A549 (cell line): ENCODE measurements around the gene CEP162. TPM values are rescaled to one million over a fixed set of nuclear protein-coding genes. Genes with fewer than 3 reads are reported as not detected.
"Not testable (repeated sequence)": the region's sequence is repeated elsewhere in the genome, so short reads cannot be mapped to it uniquely, and the experiment has no call there.

Source experiments
- ATAC-seq, 2 experiments: fragments of 200-7000 bp in 1 of 2; fragments of >200 bp in 1 of 2; cut with Nextera tagmentation in 1 of 2; cut with Tn5 transposase in 1 of 2; 3 replicates each; pipeline versions ENCODE4 v1.8.0 to v1.9.1; 2018 to 2020; ENCODE audit warnings: mild to moderate bottlenecking in 1 of 2, moderate library complexity in 1 of 2
- CTCF ChIA-PET: fragments of 300-600 bp; sonication (Branson Sonifier 250); formaldehyde crosslinking; extraction: SDS; loops from one replicate; lab custom pipeline; 2021; ENCODE audit warnings: antibody characterized with exemption, inconsistent platforms; lab: Yijun Ruan, JAX
- POLR2A ChIA-PET: fragments of 350-600 bp; formaldehyde crosslinking; extraction: SDS; loops from one replicate; lab custom pipeline; 2021; ENCODE audit warnings: antibody characterized with exemption, inconsistent platforms; lab: Yijun Ruan, JAX
- DNase-seq, 2 experiments: peaks; one replicate each; pipeline versions ENCODE4 v3.0.0 to v3.0.0-alpha.2; 2011 to 2016; ENCODE audit warnings: low read depth in 1 of 2, low spot score in 1 of 2
- FAIRE-seq: peaks from 2 replicates; lab custom pipeline; 2011; peaks lifted over from hg19 to GRCh38; lab: Jason Lieb, UNC
- H3K27ac ChIP-seq, 2 experiments: fragments of >200 bp; sonication (Bioruptor Twin); formaldehyde crosslinking; 3 replicates each; pipeline ENCODE4 v1.5.1; 2016 to 2017
- H3K4me1 ChIP-seq: fragments of >200 bp; sonication (Bioruptor Twin); formaldehyde crosslinking; 3 replicates; pipeline ENCODE4 v1.6.1; 2016
- H3K4me2 ChIP-seq: fragments of >200 bp; sonication (Bioruptor Twin); formaldehyde crosslinking; 3 replicates; pipeline ENCODE4 v1.6.1; 2016
- H3K4me3 ChIP-seq: fragments of >200 bp; sonication (Bioruptor Twin); formaldehyde crosslinking; 3 replicates; pipeline ENCODE4 v1.5.1; 2016
- H3K9me3 ChIP-seq: fragments of >200 bp; sonication (Bioruptor Twin); formaldehyde crosslinking; 3 replicates; pipeline ENCODE4 v1.6.1; 2016
- ATOH8 ChIP-seq: fragments of 250-450 bp; sonication (Bioruptor Pico); IDR thresholded peaks from 2 replicates; pipeline ENCODE4 v1.5.0; 2020; ENCODE audit warnings: low read depth, mild to moderate bottlenecking, moderate library complexity
- CBX8 ChIP-seq: fragments of 200-600 bp; sonication (generic); IDR thresholded peaks from 2 replicates; pipeline ENCODE4 v1.6.1; 2016
- E2F6 ChIP-seq: IDR thresholded peaks from 2 replicates; pipeline ENCODE4 v1.6.1; 2012; ENCODE audit warnings: low read depth, borderline replicate concordance
- FOSB ChIP-seq: fragments of 250-450 bp; sonication (Bioruptor Pico); IDR thresholded peaks from 2 replicates; pipeline ENCODE4 v1.5.0; 2020; ENCODE audit warnings: mild to moderate bottlenecking, moderate library complexity
- FOSL2 ChIP-seq, 2 experiments: fragments of 450-650 bp in 1 of 2; fragments of >200 bp in 1 of 2; sonication (Bioruptor Twin) in 1 of 2; formaldehyde crosslinking; IDR thresholded peaks; 2 replicates each; pipeline versions ENCODE4 v1.5.0 to v1.6.1; 2016 to 2020; ENCODE audit warnings: mild to moderate bottlenecking in 1 of 2, moderate library complexity in 1 of 2
- GATA3 ChIP-seq: IDR thresholded peaks from 2 replicates; pipeline ENCODE4 v1.6.1; 2012; ENCODE audit warnings: borderline replicate concordance
- HEYL ChIP-seq: fragments of 250-450 bp; sonication (Bioruptor Pico); IDR thresholded peaks from 2 replicates; pipeline ENCODE4 v1.8.0; 2021; ENCODE audit warnings: mild to moderate bottlenecking, moderate library complexity
- HOXB5 ChIP-seq: fragments of 250-450 bp; sonication (Bioruptor Pico); IDR thresholded peaks from 2 replicates; pipeline ENCODE4 v1.5.0; 2020; ENCODE audit warnings: mild to moderate bottlenecking, moderate library complexity
- KDM1A ChIP-seq: fragments of 200-600 bp; sonication (generic); IDR thresholded peaks from 2 replicates; pipeline ENCODE4 v1.6.1; 2016; ENCODE audit warnings: low read depth, mild to moderate bottlenecking
- MAFK ChIP-seq: fragments of 450-650 bp; IDR thresholded peaks from 2 replicates; pipeline ENCODE4 v1.6.1; 2014; ENCODE audit not compliant: partially characterized antibody
- NFE2L2 ChIP-seq: fragments of 150-350 bp; conservative IDR thresholded peaks from 2 replicates; pipeline ENCODE4 v1.6.1; 2014; ENCODE audit warnings: low read length
- NPAS2 ChIP-seq: fragments of 250-450 bp; sonication (Bioruptor Pico); IDR thresholded peaks from 2 replicates; pipeline ENCODE4 v1.8.0; 2022; ENCODE audit warnings: mild to moderate bottlenecking, moderate library complexity, borderline replicate concordance
- RAD21 ChIP-seq, 2 experiments: fragments of >200 bp in 1 of 2; sonication (Bioruptor Twin) in 1 of 2; formaldehyde crosslinking in 1 of 2; IDR thresholded peaks in 1 of 2; conservative IDR thresholded peaks in 1 of 2; 2 replicates in 1 of 2; 3 replicates in 1 of 2; pipeline ENCODE4 v1.6.1; 2012 to 2018; ENCODE audit warnings: inconsistent platforms in 1 of 2
- RNF2 ChIP-seq: fragments of 200-600 bp; sonication (generic); IDR thresholded peaks from 2 replicates; pipeline ENCODE4 v1.6.1; 2016; ENCODE audit warnings: low read depth, mild to moderate bottlenecking, antibody characterized with exemption, moderate library complexity, borderline replicate concordance
- TFCP2L1 ChIP-seq: fragments of 250-450 bp; sonication (Bioruptor Pico); IDR thresholded peaks from 2 replicates; pipeline ENCODE4 v1.5.0; 2021; ENCODE audit warnings: mild to moderate bottlenecking
- TP53 ChIP-seq: fragments of 250-450 bp; sonication (Bioruptor Pico); IDR thresholded peaks from 2 replicates; pipeline ENCODE4 v1.5.0; 2021; ENCODE audit warnings: mild to moderate bottlenecking, moderate library complexity
- ZFP36 ChIP-seq: fragments of 450-650 bp; IDR thresholded peaks from 2 replicates; pipeline ENCODE4 v1.6.1; 2014; ENCODE audit warnings: borderline replicate concordance; ENCODE audit not compliant: partially characterized antibody
- ZSCAN20 ChIP-seq: fragments of 250-450 bp; sonication (Bioruptor Pico); IDR thresholded peaks from 2 replicates; pipeline ENCODE4 v1.8.0; 2022; ENCODE audit warnings: mild to moderate bottlenecking, moderate library complexity
- WGBS: methylation state at CpG from one replicate; pipeline ENCODE4 v1.1.6; 2017; ENCODE audit errors: missing lambda C conversion rate; 5-methylcytosine and 5-hydroxymethylcytosine counted together
- polyA plus RNA-seq, 4 experiments: library from polyadenylated mRNA; depleted of rRNA in 3 of 4; stranded (reverse); fragments of >200 nt; fragmentation: RNase III in 1 of 4; extraction: RNeasy Plus Mini Kit Qiagen cat#74134 plus additional on column Dnase treatment in 1 of 4; gene quantifications; 2 replicates in 3 of 4; 3 replicates in 1 of 4; pipeline ENCODE4 v1.2.3, GENCODE V29; 2011 to 2017
- TF ChIP-seq, protein P1 (sequence below): fragments of >200 bp; sonication (Bioruptor Twin); formaldehyde crosslinking; IDR thresholded peaks from 3 replicates; pipeline ENCODE4 v1.5.1; 2016
- TF ChIP-seq, protein P2 (sequence below): fragments of 450-650 bp; IDR thresholded peaks from 2 replicates; pipeline ENCODE4 v1.6.1; 2014; ENCODE audit warnings: antibody characterized with exemption
- TF ChIP-seq, protein P3 (sequence below): fragments of >200 bp; sonication (Bioruptor Twin); formaldehyde crosslinking; IDR thresholded peaks from 2 replicates; pipeline ENCODE4 v1.6.1; 2016

Gene CEP162
- polyA plus RNA-seq, 2 of the 4 experiments (the other 2 are of a cell fraction): 2.1 to 2.3 TPM

DNA sequence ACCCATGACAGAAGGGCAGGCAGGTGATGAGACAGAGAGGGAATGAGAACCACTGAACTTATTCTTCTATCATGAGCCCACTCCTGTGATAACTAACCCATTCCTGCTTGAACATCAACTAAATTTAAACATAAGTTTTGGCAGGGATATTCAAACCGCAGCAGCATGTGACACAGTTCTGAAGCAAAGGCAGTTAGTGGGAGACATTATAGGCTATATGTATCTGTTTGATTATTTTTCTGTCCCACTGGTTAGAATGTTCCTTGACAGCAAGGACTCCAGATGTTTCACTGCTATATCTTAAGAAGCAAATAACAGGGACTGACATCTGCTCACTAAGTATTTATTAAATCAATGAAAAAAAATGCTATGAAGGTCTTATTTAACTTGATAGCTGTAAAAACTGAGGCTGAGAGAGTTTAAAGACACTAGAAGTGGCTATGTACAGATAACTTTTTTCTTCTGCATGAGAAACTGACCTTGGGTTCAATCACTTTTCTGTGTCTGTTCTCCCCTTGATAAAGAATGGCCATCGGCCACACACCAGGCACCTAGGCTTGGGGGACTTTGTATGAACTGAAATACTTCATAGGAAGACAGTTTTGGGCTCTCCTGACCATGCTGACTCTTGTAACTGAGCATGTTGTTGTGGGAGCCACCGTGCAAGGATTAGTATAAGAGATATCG lies 90.9 kb downstream of the CEP162 start:
- FAIRE-seq (no peak), ATAC-seq (no peak), DNase-seq (no peak)
- no peaks in the 10 kb centered on the region for H3K4me1 ChIP-seq
- no peaks in the 10 kb centered on the region for H3K9me3 ChIP-seq
- TF ChIP-seq ZSCAN20 (no peak), NPAS2 (CRISPR knock-in tag) (no peak), HEYL (CRISPR knock-in tag) (no peak), FOSL2 (IDR thresholded peaks at IDR 0.05) (no peak), FOSL2 (CRISPR knock-in tag; IDR thresholded peaks at IDR 0.05) (no peak), HOXB5 (no peak)
- TF ChIP-seq, protein P1, sequence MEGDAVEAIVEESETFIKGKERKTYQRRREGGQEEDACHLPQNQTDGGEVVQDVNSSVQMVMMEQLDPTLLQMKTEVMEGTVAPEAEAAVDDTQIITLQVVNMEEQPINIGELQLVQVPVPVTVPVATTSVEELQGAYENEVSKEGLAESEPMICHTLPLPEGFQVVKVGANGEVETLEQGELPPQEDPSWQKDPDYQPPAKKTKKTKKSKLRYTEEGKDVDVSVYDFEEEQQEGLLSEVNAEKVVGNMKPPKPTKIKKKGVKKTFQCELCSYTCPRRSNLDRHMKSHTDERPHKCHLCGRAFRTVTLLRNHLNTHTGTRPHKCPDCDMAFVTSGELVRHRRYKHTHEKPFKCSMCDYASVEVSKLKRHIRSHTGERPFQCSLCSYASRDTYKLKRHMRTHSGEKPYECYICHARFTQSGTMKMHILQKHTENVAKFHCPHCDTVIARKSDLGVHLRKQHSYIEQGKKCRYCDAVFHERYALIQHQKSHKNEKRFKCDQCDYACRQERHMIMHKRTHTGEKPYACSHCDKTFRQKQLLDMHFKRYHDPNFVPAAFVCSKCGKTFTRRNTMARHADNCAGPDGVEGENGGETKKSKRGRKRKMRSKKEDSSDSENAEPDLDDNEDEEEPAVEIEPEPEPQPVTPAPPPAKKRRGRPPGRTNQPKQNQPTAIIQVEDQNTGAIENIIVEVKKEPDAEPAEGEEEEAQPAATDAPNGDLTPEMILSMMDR: no peak
- TF ChIP-seq, protein P2, sequence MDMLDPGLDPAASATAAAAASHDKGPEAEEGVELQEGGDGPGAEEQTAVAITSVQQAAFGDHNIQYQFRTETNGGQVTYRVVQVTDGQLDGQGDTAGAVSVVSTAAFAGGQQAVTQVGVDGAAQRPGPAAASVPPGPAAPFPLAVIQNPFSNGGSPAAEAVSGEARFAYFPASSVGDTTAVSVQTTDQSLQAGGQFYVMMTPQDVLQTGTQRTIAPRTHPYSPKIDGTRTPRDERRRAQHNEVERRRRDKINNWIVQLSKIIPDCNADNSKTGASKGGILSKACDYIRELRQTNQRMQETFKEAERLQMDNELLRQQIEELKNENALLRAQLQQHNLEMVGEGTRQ: no peak
- H3K27ac ChIP-seq: no peak overlapping the region
- CTCF ChIA-PET: no interaction called here
- POLR2A ChIA-PET: no interaction called here
- WGBS: 67% methylated on average over 2 of the region's 4 CpGs
- no peak overlapping the region for H3K4me3 ChIP-seq
- no peak overlapping the region for H3K4me2 ChIP-seq

DNA sequence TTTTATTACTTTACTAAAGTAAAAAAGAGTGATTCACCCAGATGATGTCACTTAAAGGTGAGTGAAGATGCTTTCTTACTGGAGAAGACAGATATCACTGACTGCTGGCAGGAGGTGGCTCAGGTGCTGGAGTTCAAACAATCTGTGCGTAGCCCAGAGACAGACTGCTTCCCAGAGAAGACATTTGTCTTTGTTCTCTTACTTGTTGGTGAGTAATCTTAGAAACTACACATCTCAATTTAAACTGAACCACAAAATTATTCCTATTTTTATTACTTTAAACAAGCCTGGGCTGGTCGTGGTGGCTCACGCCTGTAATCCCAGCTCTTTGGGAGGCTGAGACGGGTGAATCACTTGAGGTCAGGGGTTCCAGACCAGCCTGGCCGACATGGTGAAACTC lies 92.2 kb downstream of the CEP162 start:
- no peak overlapping the region for H3K27ac ChIP-seq
- WGBS: 80% methylated on average over 5 of the region's 5 CpGs
- no peak overlapping the region for H3K4me3 ChIP-seq
- no peaks in the 10 kb centered on the region for H3K4me1 ChIP-seq
- POLR2A ChIA-PET: no interaction called here
- no peak for TF ChIP-seq GATA3
- no peak for TF ChIP-seq FOSL2 (IDR thresholded peaks at IDR 0.05)
- TF ChIP-seq FOSL2 (CRISPR knock-in tag; IDR thresholded peaks at IDR 0.05): no peak
- TF ChIP-seq HOXB5: no peak
- TF ChIP-seq FOSB (CRISPR knock-in tag): no peak
- TF ChIP-seq TFCP2L1 (CRISPR knock-in tag): no peak
- TF ChIP-seq, protein P1: no peak
- no peak for TF ChIP-seq MAFK
- no peak for TF ChIP-seq TP53 (CRISPR knock-in tag)
- no peak for TF ChIP-seq E2F6
- TF ChIP-seq CBX8: no peak
- no peak for TF ChIP-seq ZSCAN20
- no peak for TF ChIP-seq NPAS2 (CRISPR knock-in tag)
- no peak for TF ChIP-seq ATOH8 (CRISPR knock-in tag)
- TF ChIP-seq, protein P2: no peak
- no peak for TF ChIP-seq NFE2L2
- TF ChIP-seq RNF2: no peak
- TF ChIP-seq KDM1A: no peak
- no peak for TF ChIP-seq RAD21 (conservative IDR thresholded peaks at IDR 0.05 in 1 of 2, IDR thresholded peaks at IDR 0.05 in 1 of 2)
- TF ChIP-seq ZFP36: no peak
- TF ChIP-seq, protein P3, sequence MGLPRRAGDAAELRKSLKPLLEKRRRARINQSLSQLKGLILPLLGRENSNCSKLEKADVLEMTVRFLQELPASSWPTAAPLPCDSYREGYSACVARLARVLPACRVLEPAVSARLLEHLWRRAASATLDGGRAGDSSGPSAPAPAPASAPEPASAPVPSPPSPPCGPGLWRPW: no peak
- CTCF ChIA-PET: no interaction called here
- no peak for DNase-seq
- no peaks in the 10 kb centered on the region for H3K9me3 ChIP-seq
- H3K4me2 ChIP-seq: no peak overlapping the region
- no peak for FAIRE-seq
- ATAC-seq: no peak

GRCh38 chr6:84133385-84133784 lies 94.1 kb downstream of the CEP162 start:
- H3K4me2 ChIP-seq, H3K4me1 ChIP-seq, FAIRE-seq, CTCF ChIA-PET, DNase-seq, H3K27ac ChIP-seq, H3K4me3 ChIP-seq, ATAC-seq, H3K9me3 ChIP-seq, POLR2A ChIA-PET: not testable (repeated sequence)
- WGBS: 89% methylated on average over 9 of the region's 9 CpGs

GRCh38 chr6:84129588-84129987 lies 97.9 kb downstream of the CEP162 start:
- FAIRE-seq, H3K4me1 ChIP-seq, DNase-seq, H3K4me2 ChIP-seq, H3K4me3 ChIP-seq, CTCF ChIA-PET, ATAC-seq, POLR2A ChIA-PET, H3K9me3 ChIP-seq, H3K27ac ChIP-seq: not testable (repeated sequence)
- 15% methylated on average over 1 of the region's 1 CpG for WGBS
